Measurements from ENCODE around the gene NEO1. TPM values are rescaled to one million over a fixed set of nuclear protein-coding genes. Genes with fewer than 3 reads are reported as not detected.

The NEO1 gene
- total RNA-seq, 1 donor from 2014 or later = 18.5 TPM

GRCh38 chr15:73329501-73330200 lies 277.4 kb downstream of the NEO1 start:
- DNase-seq (ENCODE audit: low spot score) = no peak

- DNase-seq (ENCODE audit: low spot score) = no peak
Measured at GRCh38 chr15:73330206-73331051, 278.2 kb downstream of the NEO1 start.

- DNase-seq (ENCODE audit: low spot score) = no peak
Measured at GRCh38 chr15:73331501-73331900, 279.2 kb downstream of the NEO1 start.

- no peak for DNase-seq (ENCODE audit: low spot score)
Measured at GRCh38 chr15:73331991-73332925, 280.0 kb downstream of the NEO1 start.

GRCh38 chr15:73333001-73333400 lies 280.7 kb downstream of the NEO1 start:
- no peak for DNase-seq (ENCODE audit: low spot score)

- no peak for DNase-seq (ENCODE audit: low spot score)
Measured at GRCh38 chr15:73334086-73334485, 281.8 kb downstream of the NEO1 start.

GRCh38 chr15:73335026-73335425 lies 282.8 kb downstream of the NEO1 start:
- DNase-seq (ENCODE audit: low spot score) = no peak

GRCh38 chr15:73335471-73335870 lies 283.2 kb downstream of the NEO1 start:
- no peak for DNase-seq (ENCODE audit: low spot score)

GRCh38 chr15:73336756-73337155 lies 284.5 kb downstream of the NEO1 start:
- no peak for DNase-seq (ENCODE audit: low spot score)

- no peak for DNase-seq (ENCODE audit: low spot score)
Measured at GRCh38 chr15:73337187-73337586, 284.9 kb downstream of the NEO1 start.

- no peak for DNase-seq (ENCODE audit: low spot score)
Measured at GRCh38 chr15:73338058-73338457, 285.8 kb downstream of the NEO1 start.

GRCh38 chr15:73338606-73339374 lies 286.5 kb downstream of the NEO1 start:
- DNase-seq (ENCODE audit: low spot score) = no peak

GRCh38 chr15:73340502-73341192 lies 288.4 kb downstream of the NEO1 start:
- no peak for DNase-seq (ENCODE audit: low spot score)

GRCh38 chr15:73341886-73342600 lies 289.8 kb downstream of the NEO1 start:
- no peak for DNase-seq (ENCODE audit: low spot score)

- DNase-seq (ENCODE audit: low spot score) = no peak
Measured at GRCh38 chr15:73344056-73344455, 291.8 kb downstream of the NEO1 start.

GRCh38 chr15:73345658-73346057 lies 293.4 kb downstream of the NEO1 start:
- no peak for DNase-seq (ENCODE audit: low spot score)

- DNase-seq (ENCODE audit: low spot score) = peak; percentile 48
Measured at GRCh38 chr15:73346735-73347312, 294.6 kb downstream of the NEO1 start.

GRCh38 chr15:73349191-73349590 lies 296.9 kb downstream of the NEO1 start:
- DNase-seq (ENCODE audit: low spot score) = no peak

GRCh38 chr15:73352082-73352481 lies 299.8 kb downstream of the NEO1 start:
- DNase-seq (ENCODE audit: low spot score) = no peak
